ENCODE data around the gene ETV3.

- TF ChIP-seq CTCF (IDR thresholded peaks at IDR 0.05; ENCODE audit: borderline replicate concordance, extremely low read depth, low read length, poor library complexity, severe bottlenecking), result no peak
- TF ChIP-seq EZH2 (IDR thresholded peaks at IDR 0.05; ENCODE audit: borderline replicate concordance, low read depth, low read length, severe bottlenecking), result no peak
Measured at GRCh38 chr1:157173900-157174410, 35.8 kb upstream of the ETV3 start.

Measured in DND-41 (cell line).